ENCODE measurements around the gene DHX16.

DHX16 gene

DNA sequence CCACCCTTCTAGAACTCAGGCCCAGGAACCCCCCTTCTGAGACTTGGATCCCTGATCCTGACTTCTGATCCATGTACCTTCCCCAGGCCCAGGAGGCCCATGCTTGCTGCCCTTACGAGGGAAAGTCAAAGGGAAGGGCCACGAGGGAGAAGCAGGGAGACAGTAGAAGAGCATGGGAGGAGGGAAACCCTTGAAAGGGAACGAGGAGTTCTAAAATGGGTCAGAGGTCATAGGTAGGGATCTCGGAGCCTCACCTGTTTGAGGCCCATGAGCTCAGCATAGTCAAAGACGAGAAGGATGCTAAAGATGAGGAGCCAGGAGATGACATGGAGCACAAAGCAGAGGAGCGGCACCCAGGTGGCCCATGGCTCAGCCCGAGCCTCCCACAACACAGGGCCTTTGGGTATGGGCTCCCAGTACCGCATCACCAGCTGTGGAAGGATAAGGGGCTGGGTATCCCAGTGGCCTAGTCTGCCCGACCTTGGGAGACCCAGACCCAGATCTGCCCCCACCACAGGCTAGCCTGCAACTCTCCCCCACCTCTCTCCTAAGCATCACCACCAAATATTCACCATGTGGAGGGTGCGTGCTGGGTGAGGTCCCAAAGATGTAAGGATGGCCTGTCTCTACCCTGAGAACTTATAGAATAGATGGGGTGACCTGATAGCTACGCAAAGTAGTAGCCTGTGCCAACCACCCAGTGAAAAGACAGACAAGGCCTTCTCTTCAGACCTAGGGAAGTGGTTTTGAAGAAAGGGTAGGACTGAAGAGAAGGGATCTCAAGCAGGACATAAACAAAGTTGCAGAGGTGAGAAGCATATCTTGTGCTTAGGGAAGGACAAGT lies 16.4 kb upstream of the DHX16 start:
- Histone ChIP-seq H3K9me3 (ENCODE audit: insufficient read depth, low read length, severe bottlenecking) (no peaks in the 10 kb centered on the region), H3K4me1 (ENCODE audit: insufficient read depth, low read length) (peaks cover 58% of the 10 kb centered on the region), H3K27me3 (ENCODE audit: insufficient read depth, low read length, poor library complexity) (no peaks in the 10 kb centered on the region), H3K9ac (ENCODE audit: low read depth, low read length) (peak overlapping the region; percentile 72), H3K36me3 (ENCODE audit: insufficient read depth, low read length) (peaks cover 13% of the 10 kb centered on the region; the same call in 1 of the 2 replicates), H3K79me2 (ENCODE audit: insufficient read depth, low read length) (peaks cover 60% of the 10 kb centered on the region), H2AFZ (ENCODE audit: low read depth, low read length) (no peak overlapping the region), H3K4me3 (ENCODE audit: low read depth in 1 of 2, low read length in 2 of 2) (peak overlapping the region in 1 of 2 experiments; percentile 87; a peak in 2 of 4 replicates), H3K4me2 (ENCODE audit: insufficient read depth, low read length) (peak overlapping the region; percentile 87), H4K20me1 (ENCODE audit: insufficient read depth, low read length) (peaks cover 13% of the 10 kb centered on the region; the same call in 1 of the 2 replicates), H3K27ac (ENCODE audit: low read length) (peak overlapping the region; percentile 92; the same call in 1 of the 2 replicates)
- DNase-seq (no peak), ATAC-seq (ENCODE audit: insufficient read depth, low read depth) (no peak)
- TF ChIP-seq, protein P1, sequence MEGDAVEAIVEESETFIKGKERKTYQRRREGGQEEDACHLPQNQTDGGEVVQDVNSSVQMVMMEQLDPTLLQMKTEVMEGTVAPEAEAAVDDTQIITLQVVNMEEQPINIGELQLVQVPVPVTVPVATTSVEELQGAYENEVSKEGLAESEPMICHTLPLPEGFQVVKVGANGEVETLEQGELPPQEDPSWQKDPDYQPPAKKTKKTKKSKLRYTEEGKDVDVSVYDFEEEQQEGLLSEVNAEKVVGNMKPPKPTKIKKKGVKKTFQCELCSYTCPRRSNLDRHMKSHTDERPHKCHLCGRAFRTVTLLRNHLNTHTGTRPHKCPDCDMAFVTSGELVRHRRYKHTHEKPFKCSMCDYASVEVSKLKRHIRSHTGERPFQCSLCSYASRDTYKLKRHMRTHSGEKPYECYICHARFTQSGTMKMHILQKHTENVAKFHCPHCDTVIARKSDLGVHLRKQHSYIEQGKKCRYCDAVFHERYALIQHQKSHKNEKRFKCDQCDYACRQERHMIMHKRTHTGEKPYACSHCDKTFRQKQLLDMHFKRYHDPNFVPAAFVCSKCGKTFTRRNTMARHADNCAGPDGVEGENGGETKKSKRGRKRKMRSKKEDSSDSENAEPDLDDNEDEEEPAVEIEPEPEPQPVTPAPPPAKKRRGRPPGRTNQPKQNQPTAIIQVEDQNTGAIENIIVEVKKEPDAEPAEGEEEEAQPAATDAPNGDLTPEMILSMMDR (IDR thresholded peaks at IDR 0.05; ENCODE audit: borderline replicate concordance, extremely low read depth, low read length, poor library complexity, severe bottlenecking) = no peak
- TF ChIP-seq EZH2 (IDR thresholded peaks at IDR 0.05; ENCODE audit: borderline replicate concordance, low read depth, low read length, severe bottlenecking) = no peak

DNA sequence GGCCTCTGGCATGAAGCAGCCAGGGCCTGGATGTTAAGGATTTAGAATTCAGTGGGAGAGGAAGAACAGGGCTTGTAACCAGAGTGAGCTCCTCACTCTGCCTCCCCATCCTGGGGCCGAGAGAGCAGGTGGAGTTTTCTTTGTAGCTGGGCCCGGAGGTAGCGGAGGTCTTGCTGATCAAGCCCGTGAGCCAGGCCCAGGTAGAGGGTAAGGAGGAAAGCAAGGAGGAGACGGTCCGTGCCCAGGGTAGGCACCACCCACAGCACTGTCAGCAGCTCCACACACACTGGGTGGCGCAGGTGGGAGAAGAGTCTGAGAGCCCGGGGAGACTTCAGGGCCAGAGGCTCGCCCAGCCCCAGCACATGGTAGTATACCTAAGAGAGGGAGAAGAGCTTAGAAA lies 15.8 kb upstream of the DHX16 start:
- peaks cover 18% of the 10 kb centered on the region; the same call in 1 of the 2 replicates for H4K20me1 ChIP-seq (ENCODE audit: insufficient read depth, low read length)

DNA sequence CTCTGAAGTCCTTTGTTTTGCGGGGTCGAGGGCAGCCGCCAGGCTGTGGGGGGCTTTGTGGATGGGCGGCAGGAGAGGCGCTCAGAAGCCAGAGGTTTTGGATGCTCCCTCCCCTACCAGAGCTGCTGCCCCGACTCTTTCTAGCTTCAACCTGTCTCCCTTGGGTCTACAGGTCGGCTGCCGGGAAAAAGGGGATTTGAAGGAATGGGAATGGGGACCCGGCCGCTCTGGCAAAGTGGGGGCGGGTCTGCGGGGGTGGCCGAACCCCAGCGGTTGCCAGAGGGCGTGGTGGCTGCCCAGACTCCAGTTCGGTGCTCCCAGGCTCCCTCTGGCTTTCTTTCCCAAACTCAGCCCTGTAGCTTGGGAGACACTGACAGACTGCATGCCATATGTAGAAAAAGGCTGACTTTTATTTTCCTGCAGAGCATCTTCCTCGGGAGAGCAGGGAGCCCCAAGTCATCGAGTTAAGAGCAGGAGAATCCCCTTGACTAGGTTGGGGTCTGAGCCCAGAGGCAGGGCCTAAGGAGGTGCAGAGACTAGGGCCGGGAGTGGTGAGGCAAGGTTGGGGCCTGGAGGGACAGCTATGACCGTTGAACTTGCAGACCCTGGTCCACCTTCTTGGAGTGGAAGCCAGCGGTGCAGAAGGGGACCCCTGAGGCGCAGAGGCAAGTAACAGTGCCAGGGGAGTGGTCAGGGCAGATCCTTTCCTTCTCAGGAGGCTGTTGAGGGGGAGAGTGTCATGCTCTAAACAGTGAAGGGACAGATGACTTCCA lies 15.0 kb upstream of the DHX16 start:
- no peak for ATAC-seq (ENCODE audit: insufficient read depth, low read depth)
- Histone ChIP-seq H3K4me3 (ENCODE audit: low read depth in 1 of 2, low read length in 2 of 2) (peak overlapping the region; percentile 65 to 68; a peak in 3 of 4 replicates), H3K4me1 (ENCODE audit: insufficient read depth, low read length) (peaks cover 66% of the 10 kb centered on the region), H3K27ac (ENCODE audit: low read length) (peak overlapping the region; percentile 80), H4K20me1 (ENCODE audit: insufficient read depth, low read length) (peaks cover 25% of the 10 kb centered on the region; the same call in 1 of the 2 replicates), H3K27me3 (ENCODE audit: insufficient read depth, low read length, poor library complexity) (no peaks in the 10 kb centered on the region), H3K79me2 (ENCODE audit: insufficient read depth, low read length) (peaks cover 74% of the 10 kb centered on the region), H3K4me2 (ENCODE audit: insufficient read depth, low read length) (peak overlapping the region; percentile 95), H3K36me3 (ENCODE audit: insufficient read depth, low read length) (peaks cover 19% of the 10 kb centered on the region; the same call in 1 of the 2 replicates), H3K9me3 (ENCODE audit: insufficient read depth, low read length, severe bottlenecking) (no peaks in the 10 kb centered on the region), H2AFZ (ENCODE audit: low read depth, low read length) (peak overlapping the region; percentile 65; the same call in 1 of the 2 replicates), H3K9ac (ENCODE audit: low read depth, low read length) (peak overlapping the region; percentile 88)
- no peak for DNase-seq
- no peak for TF ChIP-seq EZH2 (IDR thresholded peaks at IDR 0.05; ENCODE audit: borderline replicate concordance, low read depth, low read length, severe bottlenecking)
- TF ChIP-seq, protein P1 (IDR thresholded peaks at IDR 0.05; ENCODE audit: borderline replicate concordance, extremely low read depth, low read length, poor library complexity, severe bottlenecking) = no peak

More for the DNA sequence above, 15.8 kb upstream of the DHX16 start:
- H3K9ac ChIP-seq (ENCODE audit: low read depth, low read length) = peak overlapping the region; percentile 72
- peaks cover 59% of the 10 kb centered on the region for H3K4me1 ChIP-seq (ENCODE audit: insufficient read depth, low read length)
- no peak overlapping the region for H3K4me3 ChIP-seq (ENCODE audit: low read depth in 1 of 2, low read length in 2 of 2)
- H3K27me3 ChIP-seq (ENCODE audit: insufficient read depth, low read length, poor library complexity) = no peaks in the 10 kb centered on the region
- no peak for TF ChIP-seq EZH2 (IDR thresholded peaks at IDR 0.05; ENCODE audit: borderline replicate concordance, low read depth, low read length, severe bottlenecking)
- TF ChIP-seq, protein P1 (IDR thresholded peaks at IDR 0.05; ENCODE audit: borderline replicate concordance, extremely low read depth, low read length, poor library complexity, severe bottlenecking) = no peak
- peaks cover 13% of the 10 kb centered on the region; the same call in 1 of the 2 replicates for H3K36me3 ChIP-seq (ENCODE audit: insufficient read depth, low read length)
- no peaks in the 10 kb centered on the region for H3K9me3 ChIP-seq (ENCODE audit: insufficient read depth, low read length, severe bottlenecking)
- peak overlapping the region; percentile 87 for H3K4me2 ChIP-seq (ENCODE audit: insufficient read depth, low read length)
- DNase-seq = no peak
- peaks cover 67% of the 10 kb centered on the region for H3K79me2 ChIP-seq (ENCODE audit: insufficient read depth, low read length)
- H2AFZ ChIP-seq (ENCODE audit: low read depth, low read length) = no peak overlapping the region
- no peak for ATAC-seq (ENCODE audit: insufficient read depth, low read depth)
- peak overlapping the region; percentile 80; the same call in 1 of the 2 replicates for H3K27ac ChIP-seq (ENCODE audit: low read length)

Data from DND-41 (cell line).